NCI-H510A treated with DMSO at 0.1 percent for 48 hours (cell line): ENCODE results near the gene PAX4.

Experiments
- DNase-seq: peaks from one replicate; lab custom pipeline; 2025; lab: John Stamatoyannopoulos, UW

The PAX4 gene

GRCh38 chr7:127618042-127618441 lies at the start of gene PAX4:
Gene PAX4, minus strand, starts transcription at chr7:127618142. Its CDS starts 2,214 bp downstream, at chr7:127615928.
- DNase-seq, result no peak

DNA sequence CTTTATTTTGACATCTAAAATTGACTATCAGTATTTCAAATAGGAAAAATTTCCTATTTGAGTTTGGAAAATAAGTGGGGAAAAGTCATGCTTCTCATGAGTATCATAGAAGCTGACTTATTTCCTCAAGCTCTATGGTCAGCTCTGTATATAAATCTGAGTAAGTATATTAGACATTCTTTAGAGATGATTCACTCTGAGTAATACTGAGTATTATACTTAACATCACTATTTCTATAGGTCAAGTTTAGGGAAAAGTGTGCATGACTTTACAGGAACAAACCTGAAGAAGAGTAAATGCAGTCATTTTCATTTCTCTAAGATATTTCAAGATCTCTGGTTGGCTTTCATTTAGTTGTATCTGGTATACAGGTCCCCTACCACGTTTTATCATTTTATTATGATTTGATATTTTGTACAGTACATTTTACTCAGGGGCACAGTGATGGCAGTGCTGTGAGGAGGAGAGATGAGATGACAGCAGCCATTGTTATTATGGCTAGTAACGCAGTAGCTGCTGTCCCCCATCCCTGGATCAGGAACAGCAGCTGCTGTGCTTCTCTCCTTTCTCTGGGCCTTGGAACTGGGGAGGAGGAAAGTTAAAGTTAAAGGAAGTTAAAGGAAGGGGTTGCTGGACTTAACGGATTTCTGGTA lies 49.2 kb upstream of the PAX4 start:
- no peak for DNase-seq

DNA sequence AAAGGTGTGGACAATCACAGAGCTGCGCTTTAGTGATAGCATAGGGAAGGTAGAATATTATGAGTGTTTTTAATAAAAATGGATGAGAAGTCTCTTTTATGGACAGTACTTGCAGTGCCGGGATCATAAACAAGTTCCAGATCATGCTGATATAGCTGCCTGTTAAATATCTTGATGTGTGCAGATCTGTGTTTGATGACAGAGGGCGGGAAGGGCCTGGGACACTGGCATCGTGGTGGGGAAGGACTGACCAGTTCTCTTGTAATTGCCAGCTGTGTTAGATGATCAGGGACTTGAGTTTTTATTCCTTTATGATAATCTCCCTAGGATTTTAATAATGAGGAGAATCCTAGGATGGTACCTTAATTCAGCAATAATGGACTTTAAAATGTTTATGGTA lies 48.7 kb upstream of the PAX4 start:
- no peak for DNase-seq

DNA sequence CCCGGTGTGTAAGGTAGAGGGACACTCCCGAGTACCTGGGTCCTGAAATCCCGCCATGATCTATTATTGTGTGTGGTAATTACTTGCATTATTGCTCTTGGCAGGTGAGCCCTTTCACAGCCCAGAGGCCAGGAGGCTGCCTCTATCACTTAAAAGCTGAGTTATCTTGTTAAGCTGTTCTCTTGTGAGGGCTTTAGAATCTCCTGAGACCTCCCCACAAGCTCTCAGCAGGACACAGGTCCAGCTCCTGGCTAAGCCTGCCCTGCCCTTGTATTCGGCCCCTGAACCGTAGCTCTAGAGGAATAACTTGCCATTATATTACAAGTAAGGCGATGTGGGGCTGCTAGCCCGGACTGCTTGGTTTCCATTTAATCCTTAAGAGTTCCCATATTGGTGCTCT lies 48.0 kb upstream of the PAX4 start:
- DNase-seq, result no peak

DNA sequence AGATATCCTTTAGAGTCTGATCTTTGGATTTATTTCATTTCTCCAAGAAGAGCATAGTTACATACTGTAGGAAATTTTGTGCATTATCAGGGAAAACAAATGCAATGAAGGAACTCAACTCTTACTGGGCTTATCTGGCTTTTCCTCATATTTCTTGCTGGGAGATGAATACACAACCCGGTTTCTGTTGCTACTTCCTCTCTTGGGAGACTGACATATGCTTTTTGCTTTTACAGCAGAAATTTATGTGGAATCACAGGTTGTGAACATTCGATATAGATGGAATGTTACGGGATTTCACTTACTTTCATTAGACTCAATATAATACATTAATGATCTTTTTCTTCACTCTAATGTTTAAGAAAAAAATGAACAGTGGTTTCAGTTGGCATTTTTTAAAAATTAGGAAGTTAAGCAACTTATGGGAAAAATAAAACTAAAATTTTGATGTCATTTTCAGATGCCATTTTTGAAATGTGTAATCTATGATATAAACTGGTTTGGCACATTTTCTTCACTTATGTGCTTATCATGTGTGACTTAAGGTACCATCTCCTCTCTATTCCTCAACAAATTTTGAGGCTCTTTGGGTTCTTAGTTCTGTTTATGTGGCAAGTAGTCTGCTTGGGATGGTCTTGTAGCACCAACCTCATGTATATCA lies 41.2 kb upstream of the PAX4 start:
- DNase-seq, result no peak

DNA sequence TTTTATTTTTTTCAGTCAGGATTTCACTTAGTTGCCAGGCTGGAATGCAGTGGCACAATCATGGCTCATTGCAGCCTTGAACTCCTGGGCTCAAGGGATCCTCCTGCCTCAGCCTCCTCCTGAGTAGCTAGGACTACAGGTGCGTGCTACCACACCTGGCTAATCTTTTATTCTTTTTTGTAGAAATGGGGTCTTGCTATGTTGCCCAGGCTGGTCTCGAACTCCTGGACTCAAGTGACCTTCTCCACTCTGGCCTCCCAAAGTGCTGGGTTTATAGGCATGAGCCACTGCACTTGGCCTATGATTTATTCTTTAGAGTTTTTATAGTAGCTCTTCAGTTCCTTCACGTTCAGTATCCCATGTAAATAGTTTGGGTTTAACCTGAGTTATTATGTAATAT lies 39.6 kb upstream of the PAX4 start:
- no peak for DNase-seq

DNA sequence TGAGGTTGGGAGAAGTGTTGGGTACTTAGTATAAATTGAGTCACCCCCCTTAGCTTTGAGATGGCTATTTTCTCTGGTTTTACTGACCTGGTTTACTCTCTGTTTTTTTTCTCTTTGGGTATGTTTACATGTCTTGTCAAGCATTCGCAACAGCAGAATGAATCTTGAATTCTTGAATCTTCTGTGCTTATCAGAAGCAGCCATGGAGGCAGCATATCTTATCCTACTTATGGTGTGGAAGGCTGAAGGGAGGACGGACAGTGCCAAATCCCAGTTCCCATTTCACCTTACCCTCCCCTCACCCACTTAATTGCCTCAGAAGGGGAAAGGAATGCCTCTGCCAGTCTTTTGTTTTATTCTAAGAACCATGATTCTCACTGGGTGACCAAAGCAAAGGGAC lies 37.8 kb upstream of the PAX4 start:
- no peak for DNase-seq

- DNase-seq, result no peak
Measured at GRCh38 chr7:127654404-127655394, 36.8 kb upstream of the PAX4 start.

- no peak for DNase-seq
Measured at GRCh38 chr7:127653396-127653795, 35.5 kb upstream of the PAX4 start.

GRCh38 chr7:127652333-127653248 lies 34.6 kb upstream of the PAX4 start:
- no peak for DNase-seq

DNA sequence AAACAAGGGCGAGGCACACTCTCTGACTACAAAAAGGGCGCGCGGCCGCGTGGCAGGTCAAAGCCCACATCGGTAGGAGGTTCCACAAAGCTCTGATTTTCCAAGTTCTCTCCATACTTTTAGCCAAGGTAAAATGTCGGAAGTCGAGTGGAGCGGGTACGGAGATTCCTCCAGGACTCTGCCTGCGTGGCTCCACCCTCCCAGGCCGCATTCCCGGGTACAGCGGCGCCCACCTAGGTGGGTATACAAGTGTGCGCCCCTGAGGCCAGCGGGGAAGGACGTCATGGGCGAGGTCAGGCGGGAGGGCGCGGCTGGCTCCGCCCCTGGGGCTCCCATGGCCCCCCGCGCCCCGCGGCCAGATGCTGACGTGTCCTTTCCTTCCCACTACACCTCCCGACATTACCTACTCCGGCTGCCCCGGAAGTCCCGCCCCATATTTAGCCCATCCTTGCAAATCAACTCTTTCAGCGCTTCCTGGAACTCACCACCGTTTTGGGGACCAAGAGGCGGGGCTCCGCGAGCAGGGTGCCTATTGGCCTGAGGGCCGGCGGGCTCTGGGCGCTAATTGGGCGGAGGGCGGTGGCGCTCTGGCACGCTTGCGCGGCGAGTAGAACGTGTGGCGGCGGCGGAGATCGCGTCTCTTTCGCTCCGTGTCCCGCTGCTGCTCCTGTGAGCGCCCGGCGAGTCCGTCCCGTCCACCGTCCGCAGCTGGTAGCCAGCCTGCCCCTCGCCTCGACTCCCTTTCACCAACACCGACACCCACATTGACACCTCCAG lies 33.8 kb upstream of the PAX4 start, which contains the start of gene SND1:
Gene SND1 (plus strand): TSS at position 639 of the 777 bp plus-strand sequence. CDS start 180 bp downstream, outside the sequence.
- DNase-seq, result peak; percentile 95

- DNase-seq, result peak; percentile 53
Measured at GRCh38 chr7:127650847-127651555, 33.1 kb upstream of the PAX4 start.

GRCh38 chr7:127648986-127649385 lies 31.0 kb upstream of the PAX4 start:
- no peak for DNase-seq

GRCh38 chr7:127647636-127648035 lies 29.7 kb upstream of the PAX4 start:
- DNase-seq, result no peak

DNA sequence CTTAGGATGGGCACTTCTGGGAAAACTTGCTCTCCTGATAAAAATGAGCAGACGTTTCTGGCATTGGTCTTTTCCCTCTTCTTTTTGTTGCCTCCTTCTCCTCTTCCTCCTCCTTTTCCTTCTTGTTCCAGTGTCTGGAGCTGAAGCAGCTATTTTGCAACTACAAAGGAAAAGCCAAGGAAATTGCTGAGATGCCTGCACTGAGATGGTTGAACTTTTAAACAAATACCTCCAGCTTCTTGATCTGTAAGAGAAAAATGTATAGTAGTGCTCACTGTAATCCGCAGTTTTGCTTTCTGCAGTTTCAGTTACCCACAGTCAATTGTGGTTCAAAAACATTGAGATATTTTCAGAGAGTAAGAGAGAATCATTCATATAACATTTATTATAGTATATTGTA lies 26.5 kb upstream of the PAX4 start:
- DNase-seq, result no peak

DNA sequence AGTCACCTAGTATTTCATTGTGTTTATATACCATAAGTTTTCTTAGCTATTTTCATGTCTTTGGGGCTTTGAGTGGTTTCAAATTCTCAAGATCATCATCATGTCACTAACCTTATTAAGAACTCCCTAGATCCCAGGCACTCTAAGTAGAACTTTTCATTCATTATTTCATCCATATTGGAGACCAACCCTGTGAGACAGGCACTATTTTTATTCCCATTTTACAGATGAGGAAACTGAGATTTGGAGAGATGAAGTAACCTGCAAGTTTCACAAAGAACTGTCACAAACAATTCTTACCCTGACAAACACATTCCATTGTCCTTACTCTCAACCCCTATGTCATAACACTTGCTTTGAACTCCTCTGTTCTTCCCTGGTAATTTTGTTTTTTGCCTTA lies 20.3 kb upstream of the PAX4 start:
- no peak for DNase-seq

GRCh38 chr7:127635659-127636285 lies 17.8 kb upstream of the PAX4 start:
- no peak for DNase-seq

GRCh38 chr7:127632276-127632910 lies 14.5 kb upstream of the PAX4 start:
- no peak for DNase-seq

- DNase-seq, result peak; percentile 1
Measured at GRCh38 chr7:127629268-127629854, 11.4 kb upstream of the PAX4 start.
